DMS79 treated with DMSO at 0.1 percent for 48 hours (cell line): Measurements from ENCODE around the gene EIF2B5.
"Not testable (repeated sequence)": the region's sequence is repeated elsewhere in the genome, so short reads cannot be mapped to it uniquely, and the experiment has no call there.

Source experiments
- DNase-seq: peaks from one replicate; lab custom pipeline; 2025; lab: John Stamatoyannopoulos, UW

Gene EIF2B5

GRCh38 chr3:184145751-184146270 is 10.7 kb downstream of the EIF2B5 start:
- DNase-seq = no peak

DNA sequence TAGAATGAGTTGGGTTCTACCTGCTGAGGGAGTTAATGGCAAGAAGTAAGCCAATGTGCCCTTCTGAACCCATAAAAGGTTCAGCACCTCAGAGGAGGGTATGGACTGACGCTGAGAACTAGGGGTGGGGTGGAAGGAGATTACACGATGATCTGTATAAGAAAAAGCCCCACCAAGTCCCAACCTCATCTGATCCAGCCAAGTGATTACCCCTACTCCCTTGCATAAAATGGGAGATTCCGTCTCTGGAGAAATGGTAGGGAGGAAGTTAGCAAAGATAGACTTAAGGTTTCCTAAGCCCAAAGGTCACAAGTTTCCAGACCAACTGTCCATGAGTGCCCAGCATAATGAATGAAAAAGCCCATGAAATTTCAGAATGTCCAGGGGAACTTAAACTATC is 12.9 kb downstream of the EIF2B5 start:
- no peak for DNase-seq

DNA sequence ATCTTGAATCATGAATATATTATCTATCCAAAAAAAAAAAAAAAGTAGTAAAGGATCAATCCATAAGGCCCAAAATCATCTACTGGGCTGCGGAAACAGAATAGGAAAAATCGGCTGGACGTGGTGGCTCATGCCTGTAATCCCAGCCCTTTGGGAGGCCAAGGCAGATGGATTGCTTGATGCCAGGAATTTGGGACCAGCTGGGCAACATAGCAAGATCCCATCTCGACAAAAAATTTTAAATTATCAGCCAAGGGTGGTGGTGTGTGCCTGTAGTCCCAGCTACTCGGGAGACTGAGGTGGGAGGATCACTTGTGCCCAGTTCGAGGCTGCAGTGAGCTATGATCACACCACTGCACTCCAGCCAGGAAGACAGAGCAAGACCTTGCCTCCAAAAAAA is 14.0 kb downstream of the EIF2B5 start:
- DNase-seq = no peak

DNA sequence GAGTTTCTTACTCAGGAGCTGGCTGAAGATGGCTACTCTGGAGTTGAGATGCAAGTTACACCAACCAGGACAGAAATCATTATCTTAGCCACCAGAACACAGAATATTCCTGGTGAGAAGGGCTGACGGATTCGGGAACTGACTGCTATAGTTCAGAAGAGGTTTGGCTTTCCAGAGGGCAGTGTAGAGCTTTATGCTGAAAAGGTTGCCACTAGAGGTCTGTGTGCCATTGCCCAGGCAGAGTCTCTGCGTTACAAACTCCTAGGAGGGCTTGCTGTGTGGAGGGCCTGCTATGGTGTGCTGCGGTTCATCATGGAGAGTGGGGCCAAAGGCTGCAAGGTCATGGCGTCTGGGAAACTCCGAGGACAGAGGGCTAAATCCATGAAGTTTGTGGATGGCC is 14.6 kb downstream of the EIF2B5 start:
- not testable (repeated sequence) for DNase-seq

GRCh38 chr3:184154885-184155643 is 19.9 kb downstream of the EIF2B5 start, which contains the start of gene DVL3:
TSS of gene DVL3 (plus strand) at chr3:184155377. CDS start at chr3:184155636, 259 bp downstream.
- peak; percentile 63 for DNase-seq

GRCh38 chr3:184155644-184156521 is 20.7 kb downstream of the EIF2B5 start:
- DNase-seq = no peak

GRCh38 chr3:184156522-184156955 is 21.4 kb downstream of the EIF2B5 start:
- DNase-seq = peak; percentile 22

GRCh38 chr3:184157206-184157605 is 22.0 kb downstream of the EIF2B5 start:
- no peak for DNase-seq

DNA sequence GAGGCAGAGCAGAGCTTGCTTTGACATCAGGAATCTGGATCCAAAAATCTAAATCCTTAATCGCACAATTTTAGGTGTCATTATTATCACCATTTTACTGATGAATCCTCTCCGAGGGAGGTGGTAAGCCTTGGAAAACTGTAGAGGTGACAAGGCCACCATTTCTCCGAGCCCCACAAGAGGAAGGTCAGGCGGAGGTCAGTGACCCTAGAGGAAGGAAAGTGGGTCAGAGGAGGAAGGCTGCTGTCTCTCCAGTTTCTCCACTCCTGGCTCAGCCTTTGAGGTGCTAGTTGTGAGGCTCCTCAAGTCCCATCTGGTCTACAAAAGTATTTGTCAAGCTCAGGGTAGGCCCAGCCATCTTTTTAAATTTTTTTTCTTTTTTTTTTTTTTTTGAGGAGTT is 23.2 kb downstream of the EIF2B5 start:
- DNase-seq = no peak

DNA sequence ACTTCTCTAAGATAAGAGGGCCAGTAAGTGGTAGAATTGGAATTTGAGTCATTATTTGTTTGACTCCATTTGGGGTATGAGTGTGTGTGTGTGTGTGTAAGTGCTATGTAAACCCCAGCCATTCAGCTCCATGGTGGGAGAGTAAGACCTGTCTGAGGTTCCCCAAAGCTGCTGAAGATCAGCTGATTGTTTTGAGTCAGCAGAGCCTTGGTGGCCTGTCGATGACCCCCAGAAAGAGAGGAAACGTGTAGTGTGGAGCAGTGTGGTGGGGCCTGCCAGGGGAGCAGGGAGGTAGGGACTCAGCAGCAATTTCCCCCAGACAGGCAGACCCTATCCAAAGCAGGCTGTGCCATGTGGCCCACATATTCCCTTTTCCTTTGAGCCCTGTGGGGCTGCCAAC is 25.3 kb downstream of the EIF2B5 start:
- no peak for DNase-seq

- not testable (repeated sequence) for DNase-seq
Observed at GRCh38 chr3:184162571-184163070, 27.5 kb downstream of the EIF2B5 start.

DNA sequence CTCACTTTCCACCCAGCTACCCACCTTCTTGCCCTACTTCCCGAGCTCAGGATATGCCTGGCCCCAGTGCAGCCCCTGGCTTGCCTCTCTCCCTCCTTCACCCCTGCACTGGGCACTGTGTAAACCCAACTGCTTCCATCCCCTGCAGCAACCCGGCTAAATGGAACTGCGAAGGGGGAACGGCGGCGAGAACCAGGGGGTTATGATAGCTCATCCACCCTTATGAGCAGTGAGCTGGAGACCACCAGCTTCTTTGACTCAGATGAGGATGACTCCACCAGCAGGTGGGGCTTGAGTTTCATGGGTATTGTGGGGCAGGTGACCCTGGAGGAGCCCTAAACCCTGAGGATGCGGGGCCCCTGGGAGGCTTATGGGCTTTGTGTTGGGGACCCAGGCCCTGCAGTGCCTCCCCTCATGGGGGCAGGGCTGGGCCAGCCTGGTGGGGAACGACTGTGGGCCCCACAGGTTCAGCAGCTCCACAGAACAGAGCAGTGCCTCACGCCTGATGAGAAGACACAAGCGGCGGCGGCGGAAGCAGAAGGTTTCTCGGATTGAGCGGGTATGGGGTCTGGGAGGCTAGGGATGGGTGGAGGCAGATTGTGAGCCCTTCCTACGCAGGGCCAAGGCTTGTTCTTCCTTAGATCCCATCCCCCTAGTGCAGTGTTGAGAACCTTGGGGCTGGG is 29.6 kb downstream of the EIF2B5 start:
- no peak for DNase-seq

GRCh38 chr3:184165543-184165942 is 30.4 kb downstream of the EIF2B5 start:
- DNase-seq = no peak

GRCh38 chr3:184166671-184167070 is 31.5 kb downstream of the EIF2B5 start:
- no peak for DNase-seq

GRCh38 chr3:184167786-184168185 is 32.6 kb downstream of the EIF2B5 start:
- DNase-seq = no peak

DNA sequence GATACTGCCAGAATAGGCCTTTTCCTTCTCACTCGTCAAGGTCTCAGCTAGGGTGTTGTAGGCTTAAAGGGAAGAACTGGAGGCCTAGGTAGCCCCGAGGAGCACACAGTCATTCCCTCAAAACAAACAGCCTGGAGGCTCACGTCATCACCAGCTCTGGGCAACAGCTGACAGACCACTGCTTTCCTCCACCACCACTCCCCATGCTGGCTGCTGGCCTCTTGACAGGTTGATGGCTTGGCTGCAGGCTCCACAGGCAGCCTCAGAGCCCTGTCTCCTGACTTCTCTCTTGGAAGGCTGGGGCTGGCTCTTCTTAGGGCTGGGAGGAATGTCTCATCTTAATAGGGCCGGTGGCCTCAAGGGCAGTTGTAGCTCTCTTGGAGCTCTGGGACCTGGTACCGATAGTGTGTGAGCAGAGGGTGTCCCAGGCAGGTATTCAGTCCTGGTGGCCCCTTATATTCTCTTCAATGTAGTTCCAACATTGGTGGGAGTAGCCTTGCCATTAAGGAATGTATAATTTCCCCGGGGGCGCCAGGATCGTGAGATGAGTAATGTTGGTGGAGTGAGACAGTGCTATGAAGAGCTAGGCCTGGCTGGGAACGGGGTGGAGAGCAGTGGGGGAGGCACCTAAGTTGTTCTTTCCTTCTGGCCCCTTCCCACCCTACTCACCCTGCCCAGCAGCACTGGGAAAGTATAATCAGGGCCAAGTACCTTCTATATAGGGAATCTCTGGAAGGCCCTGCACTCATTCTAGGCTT is 33.4 kb downstream of the EIF2B5 start:
- DNase-seq = no peak

DNA sequence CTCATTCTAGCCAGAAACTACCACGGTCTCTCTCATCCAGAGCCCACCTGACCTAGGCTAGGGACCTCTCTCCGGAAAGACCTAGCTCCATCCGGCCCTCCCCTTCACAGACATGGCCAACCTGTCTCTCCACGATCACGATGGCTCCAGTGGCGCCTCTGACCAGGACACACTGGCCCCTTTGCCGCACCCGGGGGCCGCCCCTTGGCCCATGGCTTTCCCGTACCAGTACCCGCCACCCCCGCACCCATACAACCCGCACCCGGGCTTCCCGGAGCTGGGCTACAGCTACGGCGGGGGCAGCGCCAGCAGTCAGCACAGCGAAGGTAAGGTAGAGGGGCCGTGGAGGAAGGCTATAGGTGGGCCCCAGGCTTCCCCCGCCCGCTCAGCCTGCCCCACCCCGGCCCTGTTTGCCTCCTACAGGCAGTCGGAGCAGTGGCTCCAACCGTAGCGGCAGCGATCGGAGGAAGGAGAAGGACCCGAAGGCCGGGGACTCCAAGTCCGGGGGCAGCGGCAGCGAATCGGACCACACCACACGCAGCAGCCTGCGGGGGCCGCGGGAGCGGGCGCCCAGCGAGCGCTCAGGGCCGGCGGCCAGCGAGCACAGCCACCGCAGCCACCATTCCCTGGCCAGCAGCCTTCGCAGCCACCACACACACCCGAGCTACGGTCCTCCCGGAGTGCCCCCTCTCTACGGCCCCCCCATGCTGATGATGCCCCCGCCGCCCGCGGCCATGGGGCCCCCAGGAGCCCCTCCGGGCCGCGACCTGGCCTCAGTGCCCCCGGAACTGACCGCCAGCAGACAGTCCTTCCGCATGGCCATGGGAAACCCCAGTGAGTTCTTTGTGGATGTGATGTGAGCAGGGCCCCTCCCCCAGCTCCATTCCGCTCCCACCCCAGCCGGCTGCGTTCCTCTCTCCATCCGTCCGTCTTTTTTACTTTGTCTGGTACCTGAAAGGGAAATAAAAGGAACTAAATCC is 35.0 kb downstream of the EIF2B5 start:
- no peak for DNase-seq

DNA sequence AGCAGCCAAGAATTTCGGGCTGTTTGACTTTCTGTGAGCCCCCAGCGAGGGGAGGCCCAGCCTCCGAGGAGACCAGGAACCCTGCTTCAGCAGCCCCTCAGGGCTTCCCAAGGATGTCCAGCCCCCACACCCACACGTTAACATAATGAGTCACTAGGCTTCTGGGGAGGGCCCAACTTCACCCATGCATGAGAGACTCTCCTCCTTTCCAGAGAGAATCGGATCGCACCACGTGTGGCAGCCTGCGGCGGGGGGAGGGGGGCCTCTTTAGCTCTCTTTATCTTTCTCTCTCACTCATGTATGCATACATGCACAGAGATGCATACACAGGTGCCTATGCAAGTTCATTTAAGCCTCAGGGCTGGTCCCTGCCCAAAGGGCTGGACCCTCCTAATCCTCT is 36.4 kb downstream of the EIF2B5 start:
- no peak for DNase-seq

DNA sequence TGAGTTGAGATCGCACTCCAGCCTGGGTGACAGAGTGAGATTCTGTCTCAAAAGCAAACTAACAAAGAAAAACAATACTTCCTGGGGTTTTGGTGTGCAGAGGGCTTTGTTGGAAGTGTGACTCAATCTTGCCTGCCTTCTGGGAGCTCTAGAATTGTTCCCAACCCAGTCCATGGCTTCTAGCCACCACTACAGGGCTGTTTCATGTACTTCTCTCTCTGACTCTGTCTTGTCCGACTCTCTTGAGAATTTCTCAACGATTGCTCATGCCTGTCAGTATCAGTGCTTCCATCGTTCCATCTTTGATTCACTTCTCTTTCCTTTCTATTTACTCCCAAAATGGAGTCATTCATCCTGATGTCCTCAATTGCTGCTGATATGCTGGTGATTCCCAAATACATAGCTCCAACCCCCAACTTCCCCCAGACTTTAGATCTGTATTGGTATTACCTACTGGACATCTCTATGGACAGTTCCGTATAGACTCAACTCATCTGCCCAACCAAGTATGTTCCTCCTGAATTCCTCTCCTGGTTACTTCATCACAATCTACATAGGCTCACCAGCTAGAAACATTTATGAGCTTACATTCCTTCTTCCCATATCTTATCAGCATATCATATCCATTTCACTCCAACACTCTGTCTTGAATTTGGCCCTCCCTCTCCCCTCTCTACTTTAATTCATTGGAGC is 37.7 kb downstream of the EIF2B5 start:
- no peak for DNase-seq

GRCh38 chr3:184173374-184173722 is 38.2 kb downstream of the EIF2B5 start:
- DNase-seq = no peak
